ENCODE data around the gene OR52N2.

- TF ChIP-seq EZH2 (IDR thresholded peaks at IDR 0.05; ENCODE audit: borderline replicate concordance, low read length): no peak
- no peak for TF ChIP-seq CTCF (conservative IDR thresholded peaks at IDR 0.05 in 1 of 2, IDR thresholded peaks at IDR 0.05 in 1 of 2; ENCODE audit: extremely low read depth in 1 of 2, insufficient read depth in 1 of 2, low read depth in 1 of 2, low read length in 2 of 2)
These were observed 42.3 kb downstream of the OR52N2 start for GRCh38 chr11:5851002-5851401.
